Stomach (tissue), 4 donors: ENCODE data around the gene BTLA.

Source experiments
- POLR2A ChIP-seq, 4 donors: fragments of 450-650 bp; IDR thresholded peaks; one replicate each; pipeline ENCODE4 v1.6.1; 2016; ENCODE audit warnings: antibody characterized with exemption in 4 of 4, control low read depth in 2 of 4, mild to moderate bottlenecking in 1 of 4, moderate library complexity in 1 of 4
- TF ChIP-seq, protein P1 (sequence below), 7 experiments: fragments of 450-650 bp in 4 of 7; fragments of 200-600 bp in 3 of 7; sonication (generic) in 3 of 7; IDR thresholded peaks; one replicate each; pipeline ENCODE4 v1.5.1; 2016 to 2019; ENCODE audit warnings: antibody characterized with exemption in 7 of 7, control low read depth in 2 of 7, mild to moderate bottlenecking in 1 of 7

DNA sequence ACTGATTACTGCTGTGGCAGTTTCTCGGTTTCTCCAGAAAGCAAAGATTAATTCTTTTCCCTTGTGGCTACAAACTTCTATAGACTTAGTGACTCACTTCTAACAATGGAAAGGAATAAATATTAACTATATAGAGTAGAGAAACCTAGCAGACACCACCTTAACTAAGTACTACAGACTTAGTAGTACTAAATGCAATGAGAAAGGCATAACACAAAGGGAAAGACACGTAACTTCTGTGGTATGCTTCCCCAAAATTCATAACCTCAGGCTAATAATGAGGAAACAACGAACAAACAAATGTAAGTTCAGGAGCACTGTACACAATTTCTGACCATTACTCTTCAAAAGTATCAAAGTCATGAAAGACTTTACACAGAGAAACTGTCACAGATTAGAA lies 31.3 kb upstream of the BTLA start:
- TF ChIP-seq, protein P1, sequence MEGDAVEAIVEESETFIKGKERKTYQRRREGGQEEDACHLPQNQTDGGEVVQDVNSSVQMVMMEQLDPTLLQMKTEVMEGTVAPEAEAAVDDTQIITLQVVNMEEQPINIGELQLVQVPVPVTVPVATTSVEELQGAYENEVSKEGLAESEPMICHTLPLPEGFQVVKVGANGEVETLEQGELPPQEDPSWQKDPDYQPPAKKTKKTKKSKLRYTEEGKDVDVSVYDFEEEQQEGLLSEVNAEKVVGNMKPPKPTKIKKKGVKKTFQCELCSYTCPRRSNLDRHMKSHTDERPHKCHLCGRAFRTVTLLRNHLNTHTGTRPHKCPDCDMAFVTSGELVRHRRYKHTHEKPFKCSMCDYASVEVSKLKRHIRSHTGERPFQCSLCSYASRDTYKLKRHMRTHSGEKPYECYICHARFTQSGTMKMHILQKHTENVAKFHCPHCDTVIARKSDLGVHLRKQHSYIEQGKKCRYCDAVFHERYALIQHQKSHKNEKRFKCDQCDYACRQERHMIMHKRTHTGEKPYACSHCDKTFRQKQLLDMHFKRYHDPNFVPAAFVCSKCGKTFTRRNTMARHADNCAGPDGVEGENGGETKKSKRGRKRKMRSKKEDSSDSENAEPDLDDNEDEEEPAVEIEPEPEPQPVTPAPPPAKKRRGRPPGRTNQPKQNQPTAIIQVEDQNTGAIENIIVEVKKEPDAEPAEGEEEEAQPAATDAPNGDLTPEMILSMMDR (IDR thresholded peaks at IDR 0.05): no peak
- no peak for TF ChIP-seq POLR2A (IDR thresholded peaks at IDR 0.05)
